ENCODE measurements around the gene GGACT.
A peak's percentile ranks its signal among the peaks of the same experiment; 100 is the strongest.
"Not testable (repeated sequence)": the region's sequence is repeated elsewhere in the genome, so short reads cannot be mapped to it uniquely, and the experiment has no call there.

Gene GGACT

DNA sequence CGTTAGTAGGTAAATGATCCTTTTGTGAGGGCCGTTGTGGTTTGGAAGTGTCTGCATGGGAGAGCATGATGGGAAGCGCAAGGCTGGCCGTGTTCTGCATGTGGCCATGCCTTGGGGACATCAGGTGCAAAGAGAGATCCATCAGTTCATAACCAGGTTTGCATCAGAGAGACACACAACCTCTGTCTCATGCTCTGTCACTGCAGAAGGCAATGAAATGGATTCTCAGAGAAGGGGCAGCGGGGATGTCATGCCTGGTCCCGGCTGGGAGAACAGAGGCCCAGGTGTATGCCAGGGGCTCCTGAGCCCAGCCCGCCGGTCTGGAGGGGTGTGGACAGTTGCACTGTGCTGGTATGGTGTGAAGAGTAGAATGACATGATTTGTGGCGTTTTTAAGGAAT is 60.2 kb downstream of the GGACT start:
- DNase-seq = no peak

DNA sequence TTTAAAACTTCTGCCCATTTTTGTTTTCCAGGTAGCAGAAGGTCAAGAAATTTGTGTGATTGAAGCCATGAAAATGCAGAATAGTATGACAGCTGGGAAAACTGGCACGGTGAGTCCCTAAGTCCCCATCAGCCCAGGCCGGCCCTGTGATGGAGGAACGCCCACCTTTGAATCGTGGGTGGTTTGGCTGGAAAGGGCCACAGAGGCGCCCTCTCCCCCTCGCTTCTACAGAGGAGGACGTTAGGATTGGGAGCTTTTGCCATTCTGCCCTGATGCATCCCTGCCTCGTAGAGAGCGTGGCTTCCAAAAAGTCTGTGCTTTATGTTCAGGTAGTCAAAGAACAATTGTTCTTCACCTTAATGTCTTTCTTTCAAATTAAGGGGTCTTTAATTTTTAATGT is 60.9 kb downstream of the GGACT start:
- no peak for DNase-seq

- no peak for DNase-seq
Measured at GRCh38 chr13:100526318-100527000, 62.1 kb downstream of the GGACT start.

GRCh38 chr13:100525453-100526317 is 62.9 kb downstream of the GGACT start:
- no peak for DNase-seq

- not testable (repeated sequence) for DNase-seq
Measured at GRCh38 chr13:100524688-100525087, 63.9 kb downstream of the GGACT start.

DNA sequence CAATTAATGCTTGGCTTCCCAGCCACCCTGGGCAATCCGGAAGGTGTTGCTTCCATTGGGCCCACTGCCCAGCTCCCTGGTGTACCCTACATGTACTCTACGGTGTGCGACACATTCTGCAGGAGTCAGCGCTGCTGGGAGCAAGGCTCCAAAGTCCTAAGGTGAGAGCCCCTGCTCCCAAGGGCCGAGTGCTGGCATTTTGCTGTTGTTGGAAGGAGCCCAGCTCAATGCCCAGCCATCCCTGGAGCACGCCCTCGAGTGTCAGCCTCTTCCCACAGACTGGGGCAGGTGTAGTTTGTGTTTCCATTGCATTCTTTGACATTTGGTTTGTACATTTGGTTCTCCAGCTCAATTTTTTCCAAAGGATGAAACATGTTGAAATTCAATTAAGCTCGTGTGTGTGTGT is 64.6 kb downstream of the GGACT start:
- DNase-seq = no peak

GRCh38 chr13:100523411-100523810 is 65.2 kb downstream of the GGACT start:
- no peak for DNase-seq

DNA sequence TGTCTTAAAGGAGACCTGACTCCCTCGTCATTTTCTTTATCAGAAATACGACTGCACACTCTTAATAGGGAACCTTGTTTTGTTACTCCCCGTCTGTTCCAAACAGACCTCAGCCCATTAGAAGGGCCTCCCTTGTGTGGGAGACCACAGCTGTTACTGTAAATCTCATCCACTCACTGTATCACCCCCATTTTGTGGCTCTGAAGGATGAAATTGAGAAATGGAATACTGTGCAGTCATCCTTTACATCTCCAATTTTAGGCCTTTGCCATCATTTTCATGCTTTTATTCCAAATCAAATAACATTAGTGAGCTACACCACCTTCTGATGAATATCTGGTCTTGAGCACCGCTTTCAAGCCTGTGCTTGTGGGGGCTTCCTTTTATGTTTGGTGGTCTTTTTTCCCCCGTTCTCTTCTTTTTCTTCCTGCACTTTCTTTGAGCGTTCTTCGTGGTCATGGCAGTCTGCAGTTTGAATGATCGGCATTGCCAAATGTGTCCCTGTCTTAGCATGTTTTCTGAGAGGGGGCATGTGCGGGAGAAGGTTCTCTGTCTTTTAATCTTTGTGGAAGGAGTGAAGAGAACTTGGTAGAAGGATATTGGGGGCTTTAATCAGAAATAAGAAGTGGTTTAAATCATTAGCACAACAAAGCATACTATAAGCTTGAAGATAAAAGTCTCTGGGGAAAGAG is 65.8 kb downstream of the GGACT start:
- DNase-seq = no peak

- DNase-seq = no peak
Measured at GRCh38 chr13:100521851-100522617, 66.6 kb downstream of the GGACT start.

DNA sequence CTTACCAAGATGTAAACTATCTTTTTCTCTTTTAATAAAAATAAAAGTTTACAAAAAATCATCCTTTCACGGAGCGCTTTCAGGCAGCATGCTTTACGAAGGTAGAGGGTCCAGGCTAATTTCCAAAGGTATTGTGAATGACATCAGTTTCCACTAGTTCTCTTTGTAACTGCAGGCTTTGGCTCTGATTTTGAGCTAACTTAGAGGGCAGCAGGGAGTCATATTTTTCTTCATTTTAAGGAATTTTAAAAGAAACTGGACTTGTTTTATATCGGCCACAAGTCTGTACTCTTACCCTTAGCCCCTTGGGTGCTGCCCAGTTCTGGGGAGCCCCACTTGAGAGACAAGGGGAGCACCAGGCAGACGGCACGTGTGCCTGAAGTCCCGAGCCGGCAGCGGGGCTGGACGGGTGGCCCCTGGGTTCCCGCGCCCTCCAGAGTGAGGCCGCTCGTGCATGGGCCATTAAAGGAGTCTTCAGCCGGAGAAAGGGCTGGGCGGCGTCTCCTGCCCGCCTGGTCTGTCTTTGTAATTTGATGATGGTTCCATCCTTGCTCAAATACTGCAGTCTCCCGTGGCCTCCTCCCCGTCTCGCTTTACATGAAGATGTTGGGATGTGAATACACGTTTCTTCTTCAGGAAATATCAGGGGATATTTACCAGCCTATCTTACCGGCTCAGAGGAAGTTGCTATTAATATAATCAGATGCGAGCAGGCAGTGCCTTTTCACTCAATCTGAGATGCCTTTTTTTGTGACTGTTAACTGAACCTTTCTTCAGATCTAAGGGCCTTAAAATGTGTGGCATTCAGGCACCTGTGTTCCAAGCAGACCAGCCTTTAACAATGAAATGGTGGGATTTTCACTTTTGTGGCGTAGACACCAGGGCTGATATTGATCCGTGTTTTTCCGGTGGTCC is 67.4 kb downstream of the GGACT start:
- DNase-seq = no peak

DNA sequence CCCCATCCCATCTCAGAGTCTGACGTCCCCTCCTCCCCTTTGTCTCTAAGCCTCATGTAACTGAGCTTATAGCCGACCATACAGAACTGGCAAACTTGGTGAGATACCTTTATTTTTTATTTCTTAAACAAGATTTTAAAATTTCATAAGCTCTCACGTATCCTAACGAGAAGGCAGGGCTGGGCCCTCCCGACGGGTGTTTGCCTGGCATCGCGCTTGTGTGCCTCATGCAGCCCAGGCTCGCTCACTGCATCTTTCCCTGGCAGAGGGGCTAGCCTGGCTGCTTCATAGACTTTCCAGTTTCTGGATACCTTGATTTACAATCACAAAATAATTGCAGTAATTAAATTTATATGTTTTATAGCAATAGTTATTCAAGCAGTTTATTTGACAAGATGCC is 69.0 kb downstream of the GGACT start:
- DNase-seq = no peak

DNA sequence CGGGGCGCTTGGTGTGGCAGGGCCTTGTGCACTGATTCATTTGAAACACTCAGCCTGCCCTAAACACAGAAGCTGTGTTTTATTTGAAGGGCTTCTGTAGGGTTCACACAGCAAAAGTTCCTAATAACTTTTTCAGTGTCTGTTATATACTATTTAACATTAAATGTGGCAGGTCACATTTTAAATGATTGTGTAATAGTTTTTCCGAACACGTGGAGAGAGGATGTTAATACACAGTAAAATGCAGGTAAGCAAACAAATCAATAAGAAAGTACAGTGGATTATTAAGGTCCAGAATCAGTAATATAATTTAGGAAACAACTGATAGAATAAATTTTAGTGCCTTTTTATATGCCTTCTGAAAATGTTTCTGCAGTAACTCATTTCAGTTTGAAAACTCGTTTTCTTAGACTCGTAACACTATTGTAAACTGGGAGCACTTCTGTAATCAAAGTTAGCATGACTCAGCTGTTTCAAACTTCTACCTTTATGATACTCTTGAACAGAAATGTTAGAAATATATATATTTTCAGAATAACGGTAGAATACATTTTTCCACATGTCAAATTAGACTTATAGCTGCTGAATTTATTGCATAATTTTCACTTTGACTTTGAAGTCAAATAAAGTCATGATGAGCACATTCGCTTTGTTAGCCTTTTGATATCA is 70.1 kb downstream of the GGACT start:
- DNase-seq = no peak

- no peak for DNase-seq
Measured at GRCh38 chr13:100517728-100518127, 70.9 kb downstream of the GGACT start.

DNA sequence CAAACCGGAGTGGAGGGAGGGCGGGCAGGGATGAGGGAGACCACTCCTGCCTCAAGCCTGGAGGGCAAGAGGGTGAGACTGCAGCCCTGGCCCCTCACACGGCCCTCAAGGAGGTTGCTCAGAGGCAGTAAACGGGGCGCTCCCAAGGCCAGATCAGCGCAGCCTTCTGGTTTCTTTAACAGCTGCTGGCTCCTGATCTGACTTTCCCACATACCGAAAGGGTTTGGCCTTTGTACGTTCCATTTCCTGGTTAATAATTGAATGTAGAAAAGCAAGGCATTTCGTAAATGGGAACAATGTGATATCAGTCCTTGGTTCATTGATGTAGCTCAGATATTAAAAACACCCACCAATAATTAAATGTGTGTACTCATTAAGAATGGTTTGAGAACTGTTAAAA is 71.5 kb downstream of the GGACT start:
- DNase-seq = no peak

GRCh38 chr13:100515410-100515800 is 73.2 kb downstream of the GGACT start:
- no peak for DNase-seq

GRCh38 chr13:100514788-100515409 is 73.7 kb downstream of the GGACT start:
- peak; percentile 68 to 69 for DNase-seq

DNA sequence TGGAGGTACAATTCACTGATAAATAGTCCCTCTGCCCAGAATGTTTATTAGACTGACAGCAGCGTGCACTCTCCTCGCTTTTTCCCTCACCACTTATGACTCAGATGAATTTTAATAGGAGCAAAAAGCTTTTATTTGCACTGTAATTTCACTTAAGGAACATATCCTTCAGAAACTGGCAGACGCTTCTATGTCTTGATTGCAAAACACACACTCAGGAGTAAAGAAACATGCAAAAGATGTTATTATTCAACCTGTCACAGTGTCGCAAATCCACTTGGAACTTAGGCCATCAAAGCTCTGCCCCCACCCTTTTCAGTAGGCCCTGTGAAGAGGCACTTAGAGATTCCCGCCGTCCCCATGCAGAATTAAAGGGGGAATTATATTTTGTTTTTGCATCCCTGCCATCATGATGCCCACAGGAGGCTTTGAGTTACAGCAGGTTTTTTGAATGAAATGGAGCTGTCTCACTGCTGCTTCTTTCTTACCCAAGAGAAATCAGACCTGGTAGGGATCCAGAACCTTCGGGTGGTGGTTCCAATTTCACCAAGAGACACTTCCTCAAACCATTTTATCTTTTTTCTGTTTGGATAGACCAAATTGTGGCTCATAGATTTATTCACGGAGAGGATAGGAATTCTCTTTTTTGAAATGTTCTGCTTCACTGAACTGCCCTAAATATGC is 74.5 kb downstream of the GGACT start:
- peak in 1 of 2 experiments; percentile 40 for DNase-seq

GRCh38 chr13:100513171-100513570 is 75.4 kb downstream of the GGACT start:
- DNase-seq = no peak

DNA sequence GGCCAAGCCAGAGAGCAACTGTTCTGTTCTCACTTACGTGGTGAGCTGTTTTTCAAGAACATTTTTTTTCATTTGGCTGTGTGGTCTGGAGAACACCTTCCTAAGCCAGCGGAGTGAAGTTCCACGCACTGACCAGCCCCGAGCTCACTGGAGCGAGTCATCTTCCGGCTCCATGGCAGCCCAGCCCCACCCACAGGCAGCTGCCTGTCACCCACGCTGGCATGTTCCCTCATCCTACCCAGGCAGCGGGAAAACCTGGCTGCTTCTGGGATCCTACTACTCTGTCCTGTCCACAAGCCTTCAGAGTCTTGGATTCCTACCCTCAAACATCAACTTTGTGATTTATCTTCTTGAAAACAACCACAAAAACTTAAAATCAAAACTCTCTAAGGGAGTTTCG is 76.2 kb downstream of the GGACT start:
- DNase-seq = no peak

GRCh38 chr13:100511466-100511865 is 77.1 kb downstream of the GGACT start:
- DNase-seq = no peak

All from AML-193 (cell line).